ENCODE measurements around the gene LCA5L. TPM values are rescaled to one million over a fixed set of nuclear protein-coding genes. Genes with fewer than 3 reads are reported as not detected.
A peak's percentile ranks its signal among the peaks of the same experiment; 100 is the strongest.
"Not testable (repeated sequence)": the region's sequence is repeated elsewhere in the genome, so short reads cannot be mapped to it uniquely, and the experiment has no call there.

LCA5L gene
- total and polyA plus RNA-seq, 5 donors from 2014 or later: not detected

DNA sequence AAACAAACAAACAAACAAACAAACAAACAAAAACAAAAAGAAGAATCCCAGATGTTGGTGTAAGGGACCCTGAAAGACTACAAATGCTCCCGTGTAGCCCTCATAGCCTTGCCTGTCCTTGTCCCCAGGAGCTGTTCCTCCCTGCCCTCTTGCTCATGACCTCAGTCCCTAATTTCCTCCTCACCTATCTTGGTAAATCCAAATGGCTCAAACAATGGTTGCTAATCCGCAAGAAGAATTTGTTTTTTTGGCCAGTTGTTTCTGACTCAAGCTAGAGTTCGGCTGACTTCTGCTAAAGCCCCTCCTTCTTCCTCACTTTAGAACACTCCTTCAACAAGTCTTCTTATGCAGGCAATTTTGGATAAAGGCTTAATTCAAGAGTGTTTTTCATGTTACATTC, 15.6 kb downstream of the LCA5L start:
- ATAC-seq (ENCODE audit: low read depth in 2 of 2) (no peak), DNase-seq (no peak)
- Histone ChIP-seq H3K4me3 (ENCODE audit: low read depth, low read length) (no peak overlapping the region), H3K4me1 (ENCODE audit: control insufficient read depth, insufficient read depth, low read length, poor library complexity, severe bottlenecking) (no peaks in the 10 kb centered on the region), H3K36me3 (ENCODE audit: control insufficient read depth, insufficient read depth, low read length) (no peaks in the 10 kb centered on the region), H3K27me3 (ENCODE audit: control insufficient read depth, insufficient read depth, low read length) (no peaks in the 10 kb centered on the region), H3K27ac (ENCODE audit: insufficient read depth, low read length, poor library complexity, severe bottlenecking) (no peak overlapping the region), H3K9me3 (ENCODE audit: control insufficient read depth in 2 of 2, low read length in 2 of 2) (no peaks in the 10 kb centered on the region)
- Mint-ChIP-seq H3K27me3 (peaks cover 24% of the 10 kb centered on the region), H3K4me3 (no peak overlapping the region), H3K36me3 (no peaks in the 10 kb centered on the region), H3K27ac (no peak overlapping the region), H3K9me3 (no peaks in the 10 kb centered on the region), H3K4me1 (no peaks in the 10 kb centered on the region)

- H3K4me3 ChIP-seq (ENCODE audit: low read depth, low read length): no peak overlapping the region
- no peak for ATAC-seq (ENCODE audit: low read depth in 2 of 2)
- H3K9me3 Mint-ChIP-seq: no peaks in the 10 kb centered on the region
Measured at GRCh38 chr21:39429445-39429844, 16.1 kb downstream of the LCA5L start.

GRCh38 chr21:39422527-39423241, 22.9 kb downstream of the LCA5L start:
- Histone ChIP-seq H3K27me3 (ENCODE audit: control insufficient read depth, insufficient read depth, low read length) (no peaks in the 10 kb centered on the region), H3K27ac (ENCODE audit: insufficient read depth, low read length, poor library complexity, severe bottlenecking) (no peak overlapping the region), H3K9me3 (ENCODE audit: control insufficient read depth in 2 of 2, low read length in 2 of 2) (no peaks in the 10 kb centered on the region), H3K4me3 (ENCODE audit: low read depth, low read length) (no peak overlapping the region), H3K36me3 (ENCODE audit: control insufficient read depth, insufficient read depth, low read length) (no peaks in the 10 kb centered on the region), H3K4me1 (ENCODE audit: control insufficient read depth, insufficient read depth, low read length, poor library complexity, severe bottlenecking) (no peaks in the 10 kb centered on the region)
- no peak for ATAC-seq (ENCODE audit: low read depth in 2 of 2)
- Mint-ChIP-seq H3K4me3 (no peak overlapping the region), H3K27me3 (peaks cover 5% of the 10 kb centered on the region), H3K27ac (no peak overlapping the region), H3K36me3 (peaks cover 3% of the 10 kb centered on the region), H3K9me3 (no peaks in the 10 kb centered on the region), H3K4me1 (no peaks in the 10 kb centered on the region)
- no peak for DNase-seq

More at GRCh38 chr21:39429445-39429844, 16.1 kb downstream of the LCA5L start:
- Histone ChIP-seq H3K36me3 (ENCODE audit: control insufficient read depth, insufficient read depth, low read length) (no peaks in the 10 kb centered on the region), H3K9me3 (ENCODE audit: control insufficient read depth in 2 of 2, low read length in 2 of 2) (no peaks in the 10 kb centered on the region), H3K27ac (ENCODE audit: insufficient read depth, low read length, poor library complexity, severe bottlenecking) (no peak overlapping the region), H3K27me3 (ENCODE audit: control insufficient read depth, insufficient read depth, low read length) (no peaks in the 10 kb centered on the region), H3K4me1 (ENCODE audit: control insufficient read depth, insufficient read depth, low read length, poor library complexity, severe bottlenecking) (no peaks in the 10 kb centered on the region)
- Mint-ChIP-seq H3K4me1 (no peaks in the 10 kb centered on the region), H3K27me3 (peaks cover 22% of the 10 kb centered on the region), H3K36me3 (no peaks in the 10 kb centered on the region), H3K4me3 (no peak overlapping the region), H3K27ac (peak overlapping the region in 1 of 3 donors; percentile 52)
- DNase-seq: no peak

DNA sequence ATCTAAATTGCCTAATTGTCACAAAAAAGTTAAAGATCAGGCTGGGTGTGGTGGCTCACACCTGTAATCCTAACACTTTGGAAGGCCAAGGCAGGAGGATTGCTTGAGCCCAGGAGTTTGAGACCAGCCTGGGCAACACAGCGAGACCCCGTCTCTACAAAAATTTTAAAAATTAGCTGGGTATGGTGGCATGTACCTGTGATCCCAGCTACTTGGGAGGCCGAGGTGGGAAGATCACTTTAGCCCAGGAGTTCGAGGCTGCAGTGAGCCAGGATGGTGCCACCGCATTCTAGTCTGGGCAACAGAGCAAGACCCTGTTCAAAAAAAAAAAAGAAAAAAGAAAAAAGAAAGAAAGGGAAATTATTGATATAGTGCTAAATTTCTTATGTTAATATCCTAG, 26.4 kb downstream of the LCA5L start:
- not testable (repeated sequence) for H3K36me3 Mint-ChIP-seq; H3K4me3 ChIP-seq (ENCODE audit: low read depth, low read length); H3K27ac ChIP-seq (ENCODE audit: insufficient read depth, low read length, poor library complexity, severe bottlenecking); H3K4me1 Mint-ChIP-seq; H3K36me3 ChIP-seq (ENCODE audit: control insufficient read depth, insufficient read depth, low read length); ATAC-seq (ENCODE audit: low read depth in 2 of 2); DNase-seq; H3K27me3 Mint-ChIP-seq; H3K27me3 ChIP-seq (ENCODE audit: control insufficient read depth, insufficient read depth, low read length); H3K4me3 Mint-ChIP-seq; H3K9me3 Mint-ChIP-seq; H3K27ac Mint-ChIP-seq; H3K4me1 ChIP-seq (ENCODE audit: control insufficient read depth, insufficient read depth, low read length, poor library complexity, severe bottlenecking); H3K9me3 ChIP-seq (ENCODE audit: control insufficient read depth in 2 of 2, low read length in 2 of 2)

- no peaks in the 10 kb centered on the region for H3K27me3 Mint-ChIP-seq
- Histone ChIP-seq H3K9me3 (ENCODE audit: control insufficient read depth in 2 of 2, low read length in 2 of 2) (peaks cover 0 to 5% of the 10 kb centered on the region in 2 experiments), H3K36me3 (ENCODE audit: control insufficient read depth, insufficient read depth, low read length) (peaks cover 12% of the 10 kb centered on the region), H3K27me3 (ENCODE audit: control insufficient read depth, insufficient read depth, low read length) (no peaks in the 10 kb centered on the region), H3K27ac (ENCODE audit: insufficient read depth, low read length, poor library complexity, severe bottlenecking) (no peak overlapping the region), H3K4me1 (ENCODE audit: control insufficient read depth, insufficient read depth, low read length, poor library complexity, severe bottlenecking) (no peaks in the 10 kb centered on the region), H3K4me3 (ENCODE audit: low read depth, low read length) (no peak overlapping the region)
- no peak for ATAC-seq (ENCODE audit: low read depth in 2 of 2)
- H3K9me3 Mint-ChIP-seq: peaks cover 0 to 6% (median 4%) of the 10 kb centered on the region in 7 donors
- no peak overlapping the region for H3K27ac Mint-ChIP-seq
- DNase-seq: no peak
- H3K36me3 Mint-ChIP-seq: peaks cover 23% of the 10 kb centered on the region
- no peak overlapping the region for H3K4me3 Mint-ChIP-seq
- H3K4me1 Mint-ChIP-seq: no peaks in the 10 kb centered on the region
Measured at GRCh38 chr21:39406065-39406464, 39.5 kb downstream of the LCA5L start.

DNA sequence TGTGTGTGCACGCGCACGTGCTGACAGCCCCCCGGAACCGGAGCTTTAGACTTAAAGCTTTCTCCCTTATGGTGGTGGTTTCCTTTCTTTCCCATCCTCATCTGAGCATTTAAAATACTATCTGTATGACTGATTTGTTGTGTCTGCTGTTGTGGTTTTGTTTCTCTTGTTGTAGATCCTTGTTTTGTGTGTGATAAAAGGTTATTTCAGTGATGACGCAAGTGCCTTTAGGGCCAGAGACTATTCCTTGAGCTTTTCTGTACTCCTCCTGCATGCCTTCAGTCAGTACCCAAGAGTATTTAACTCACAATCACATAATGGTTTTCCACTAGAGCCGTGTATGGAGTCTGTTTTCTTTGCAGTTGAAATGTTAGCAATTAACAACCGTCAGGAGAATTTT, 45.4 kb downstream of the LCA5L start:
- H3K27ac ChIP-seq (ENCODE audit: insufficient read depth, low read length, poor library complexity, severe bottlenecking): no peak overlapping the region
- Mint-ChIP-seq H3K27ac (no peak overlapping the region), H3K4me3 (no peak overlapping the region)

DNA sequence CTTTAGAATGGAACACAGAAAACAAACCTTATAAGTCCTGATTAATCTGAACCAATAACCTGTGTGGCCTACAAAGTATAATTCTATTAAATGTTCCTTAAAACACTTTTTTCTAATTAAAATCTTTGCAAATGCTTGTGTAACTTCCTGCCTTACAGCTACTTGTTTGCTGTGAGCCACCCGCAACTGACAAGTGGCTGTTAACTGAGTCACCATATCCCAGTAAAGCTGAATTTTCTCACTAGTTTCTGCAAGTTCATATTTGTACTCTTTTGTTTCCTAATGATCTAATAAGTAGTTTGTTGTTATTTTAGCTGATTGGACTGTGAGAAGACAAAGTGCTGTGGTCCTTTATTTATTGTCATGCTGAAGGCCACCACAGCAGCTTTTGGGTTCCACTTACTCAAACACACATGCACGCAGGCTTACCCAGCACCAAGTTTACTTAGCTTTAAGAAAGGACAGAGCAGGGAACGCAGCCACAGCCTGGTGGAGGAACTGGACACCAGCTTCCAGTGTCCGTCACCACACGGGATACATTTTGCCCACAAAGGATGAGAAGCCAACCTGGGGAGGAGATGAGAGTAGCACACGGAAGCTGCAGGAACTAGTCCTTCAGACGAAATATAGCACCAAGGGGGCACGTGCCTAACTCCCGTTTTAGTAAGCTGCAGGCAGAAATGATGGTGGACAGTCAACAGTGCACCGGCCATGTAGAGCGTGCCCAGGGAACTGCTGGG, 47.8 kb downstream of the LCA5L start:
- H3K4me1 Mint-ChIP-seq: peaks cover 0 to 2% (median 0%) of the 10 kb centered on the region in 4 donors

More for the DNA sequence above, 45.4 kb downstream of the LCA5L start:
- no peak overlapping the region for H3K4me3 ChIP-seq (ENCODE audit: low read depth, low read length)
- DNase-seq (no peak), ATAC-seq (ENCODE audit: low read depth in 2 of 2) (no peak)
- H3K4me1 ChIP-seq (ENCODE audit: control insufficient read depth, insufficient read depth, low read length, poor library complexity, severe bottlenecking): no peaks in the 10 kb centered on the region
- peaks cover 10% of the 10 kb centered on the region for H3K36me3 Mint-ChIP-seq
- H3K27me3 Mint-ChIP-seq: no peaks in the 10 kb centered on the region
- H3K36me3 ChIP-seq (ENCODE audit: control insufficient read depth, insufficient read depth, low read length): peaks cover 7% of the 10 kb centered on the region
- H3K4me1 Mint-ChIP-seq: peaks cover 0 to 2% (median 0%) of the 10 kb centered on the region in 4 donors
- H3K27me3 ChIP-seq (ENCODE audit: control insufficient read depth, insufficient read depth, low read length): no peaks in the 10 kb centered on the region
- H3K9me3 Mint-ChIP-seq: no peaks in the 10 kb centered on the region
- H3K9me3 ChIP-seq (ENCODE audit: control insufficient read depth in 2 of 2, low read length in 2 of 2): no peaks in the 10 kb centered on the region

More for the DNA sequence above, 47.8 kb downstream of the LCA5L start:
- H3K9me3 ChIP-seq (ENCODE audit: control insufficient read depth in 2 of 2, low read length in 2 of 2): no peaks in the 10 kb centered on the region
- H3K27me3 Mint-ChIP-seq: no peaks in the 10 kb centered on the region
- no peaks in the 10 kb centered on the region for H3K9me3 Mint-ChIP-seq
- H3K36me3 Mint-ChIP-seq: peaks cover 25% of the 10 kb centered on the region
- H3K4me3 Mint-ChIP-seq: no peak overlapping the region
- no peak overlapping the region for H3K27ac ChIP-seq (ENCODE audit: insufficient read depth, low read length, poor library complexity, severe bottlenecking)
- no peaks in the 10 kb centered on the region for H3K27me3 ChIP-seq (ENCODE audit: control insufficient read depth, insufficient read depth, low read length)
- no peak overlapping the region for H3K4me3 ChIP-seq (ENCODE audit: low read depth, low read length)
- no peaks in the 10 kb centered on the region for H3K4me1 ChIP-seq (ENCODE audit: control insufficient read depth, insufficient read depth, low read length, poor library complexity, severe bottlenecking)
- no peak overlapping the region for H3K27ac Mint-ChIP-seq
- DNase-seq (no peak), ATAC-seq (ENCODE audit: low read depth in 2 of 2) (no peak)
- peaks cover 20% of the 10 kb centered on the region for H3K36me3 ChIP-seq (ENCODE audit: control insufficient read depth, insufficient read depth, low read length)

Measured in CD4-positive, CD25-positive, alpha-beta regulatory T cell (primary cell).